IPS-18c (cell line): ENCODE results near the gene AKIRIN1.
"Not testable (repeated sequence)": the region's sequence is repeated elsewhere in the genome, so short reads cannot be mapped to it uniquely, and the experiment has no call there.

ENCODE experiments used
- H3K4me3 ChIP-seq: 2 replicates; pipeline ENCODE4 v1.7.0; 2013; ENCODE audit warnings: low read depth, mild to moderate bottlenecking, low read length, moderate library complexity; ENCODE audit not compliant: insufficient read depth
- H3K9me3 ChIP-seq: one replicate; pipeline ENCODE4 v1.6.1; 2013; ENCODE audit warnings: mild to moderate bottlenecking, low read length, moderate library complexity; ENCODE audit not compliant: control insufficient read depth, insufficient read depth

The AKIRIN1 gene

DNA sequence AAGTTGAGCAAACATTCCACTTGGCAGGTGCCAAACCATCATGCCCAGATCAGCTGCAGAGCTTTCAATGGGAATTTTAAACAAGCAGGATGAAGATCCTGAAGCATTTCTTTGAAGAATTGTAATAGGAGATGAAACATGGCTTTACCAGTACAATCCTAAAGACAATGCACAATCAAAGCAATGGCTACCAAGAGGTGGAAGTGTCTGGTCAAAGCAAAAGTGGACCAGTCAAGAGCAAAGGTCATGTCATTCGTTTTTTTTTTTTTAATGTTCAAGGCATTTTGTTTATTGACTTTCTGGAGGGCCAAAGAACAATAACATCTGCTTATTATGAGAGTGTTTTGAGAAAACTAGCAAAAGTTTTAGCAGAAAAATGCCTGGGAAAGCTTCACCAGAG is 32.1 kb downstream of the AKIRIN1 start:
- Histone ChIP-seq H3K9me3 (no peaks in the 10 kb centered on the region), H3K4me3 (no peak overlapping the region)

GRCh38 chr1:39026051-39026865 is 35.2 kb downstream of the AKIRIN1 start, which contains the start of gene NDUFS5:
Gene NDUFS5, plus strand, starts transcription at chr1:39026350. Its CDS starts 2,375 bp downstream, at chr1:39028725.
- Histone ChIP-seq H3K4me3 (peak within 1 kb of the TSS; percentile 73), H3K9me3 (no peaks in the 10 kb centered on the region)

- H3K4me3 ChIP-seq = peak overlapping the region; percentile 73
- H3K9me3 ChIP-seq = no peaks in the 10 kb centered on the region
Observed at GRCh38 chr1:39026866-39027507, 35.9 kb downstream of the AKIRIN1 start.

GRCh38 chr1:39034114-39034654 is 43.1 kb downstream of the AKIRIN1 start:
- Histone ChIP-seq H3K4me3 (no peak overlapping the region), H3K9me3 (no peaks in the 10 kb centered on the region)

DNA sequence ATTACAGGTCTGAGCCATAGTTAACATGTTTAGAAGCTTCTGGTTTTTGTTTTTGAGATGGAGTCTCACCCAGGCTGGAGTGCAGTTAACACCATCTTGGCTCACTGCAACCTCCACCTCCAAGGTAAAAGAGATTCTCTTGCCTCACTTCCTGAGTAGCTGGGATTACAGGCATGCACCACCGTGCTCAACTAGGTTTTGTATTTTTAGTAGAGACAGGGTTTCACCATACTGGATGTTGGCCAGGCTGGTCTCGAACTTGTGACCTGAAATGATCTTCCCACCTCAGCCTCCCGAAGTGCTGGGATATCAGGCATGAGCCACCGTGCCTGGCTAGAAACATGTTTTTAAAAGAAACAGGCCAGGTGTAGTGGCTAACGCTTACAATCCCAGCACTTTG is 45.6 kb downstream of the AKIRIN1 start:
- H3K9me3 ChIP-seq = no peaks in the 10 kb centered on the region

GRCh38 chr1:39043513-39043912 is 52.4 kb downstream of the AKIRIN1 start:
- Histone ChIP-seq H3K4me3 (no peak overlapping the region), H3K9me3 (no peaks in the 10 kb centered on the region)

More for the DNA sequence above, 45.6 kb downstream of the AKIRIN1 start:
- no peak overlapping the region for H3K4me3 ChIP-seq

GRCh38 chr1:39044762-39045161 is 53.7 kb downstream of the AKIRIN1 start:
- no peaks in the 10 kb centered on the region for H3K9me3 ChIP-seq

DNA sequence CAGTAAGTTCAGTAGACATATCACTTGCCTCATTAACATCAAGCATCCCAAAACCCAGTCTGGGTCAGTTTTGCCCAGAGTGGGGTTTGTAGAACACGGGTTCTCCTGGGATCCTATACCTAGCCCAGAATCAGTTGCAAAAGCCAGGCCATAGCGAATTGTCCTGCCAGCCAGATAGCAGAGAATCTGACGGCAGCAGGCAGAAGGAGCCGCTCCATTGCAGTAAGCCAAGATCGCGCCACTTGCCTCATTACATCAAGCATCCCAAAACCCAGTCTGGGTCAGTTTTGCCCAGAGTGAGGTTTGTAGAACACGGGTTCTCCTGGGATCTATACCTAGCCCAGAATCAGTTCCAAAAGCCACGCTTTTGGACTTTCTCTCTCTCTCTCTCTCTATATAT is 54.2 kb downstream of the AKIRIN1 start:
- no peaks in the 10 kb centered on the region for H3K9me3 ChIP-seq
- H3K4me3 ChIP-seq = no peak overlapping the region

More at GRCh38 chr1:39044762-39045161, 53.7 kb downstream of the AKIRIN1 start:
- no peak overlapping the region for H3K4me3 ChIP-seq

DNA sequence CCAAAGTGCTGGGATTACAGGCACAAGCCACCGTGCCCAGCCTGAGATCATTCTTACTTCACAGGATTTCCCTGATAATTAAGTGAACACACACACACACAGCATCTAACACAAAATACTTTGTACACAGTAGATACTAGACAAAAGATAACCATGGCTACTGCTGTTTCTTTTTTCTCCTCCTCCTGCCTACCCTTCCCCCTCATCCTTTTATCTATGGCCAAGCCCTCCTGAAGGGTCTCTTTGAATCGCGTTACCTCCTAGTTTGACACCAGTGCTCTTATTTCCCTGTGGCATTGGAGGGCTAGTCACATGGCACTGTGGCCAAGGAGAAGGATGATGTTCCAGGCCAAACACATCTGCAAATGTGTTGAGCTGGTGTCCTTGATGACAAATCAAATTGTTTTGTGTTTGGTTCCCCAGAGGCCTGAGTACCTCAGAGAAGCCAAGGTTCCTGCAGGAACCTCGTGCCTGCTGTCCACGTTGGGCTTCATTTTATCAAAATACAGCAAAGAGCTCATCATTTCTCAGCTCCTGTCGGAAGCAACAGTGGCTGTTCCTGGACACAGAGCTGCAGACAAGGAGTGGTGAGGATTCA is 55.6 kb downstream of the AKIRIN1 start:
- Histone ChIP-seq H3K4me3 (no peak overlapping the region), H3K9me3 (no peaks in the 10 kb centered on the region)

DNA sequence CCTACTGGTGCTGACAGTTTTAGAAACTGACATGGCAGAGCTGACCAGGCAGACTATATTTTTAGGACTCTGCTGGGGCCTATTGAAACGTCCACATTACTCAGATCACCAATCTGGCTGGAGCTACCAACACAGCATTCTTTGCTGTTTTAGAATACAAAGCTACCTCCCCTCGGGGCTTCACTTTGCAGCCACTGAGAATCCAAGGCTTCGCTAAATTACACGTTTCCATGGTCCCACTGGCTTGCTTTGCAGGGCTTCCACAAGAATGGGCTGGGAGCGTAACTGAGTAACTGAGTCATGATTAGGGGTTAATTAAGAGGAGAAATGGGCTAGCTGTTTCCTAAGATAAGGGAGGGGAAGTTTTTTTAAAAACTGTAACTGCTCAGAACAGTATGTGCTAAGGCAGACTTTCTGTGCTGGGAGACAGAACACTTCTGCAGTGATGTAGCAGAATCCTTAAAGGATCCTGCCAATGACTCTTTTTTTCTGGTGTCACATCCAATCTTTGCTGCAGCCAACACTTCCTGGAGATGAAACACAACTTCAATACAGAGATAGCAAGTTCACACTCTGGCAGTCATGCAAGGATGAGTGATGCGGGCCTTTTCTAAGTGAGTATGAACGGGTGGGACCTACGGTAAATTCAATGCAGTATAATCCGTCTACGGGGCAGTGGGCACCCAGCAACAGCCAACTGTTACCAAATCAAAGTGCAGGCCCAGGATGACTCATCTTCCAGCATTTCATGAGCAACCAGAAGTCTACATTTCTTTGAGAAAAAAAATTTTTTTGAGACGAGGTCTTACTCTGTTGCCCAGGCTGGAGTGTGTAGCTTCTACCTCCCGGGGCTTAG is 56.5 kb downstream of the AKIRIN1 start:
- H3K9me3 ChIP-seq = no peaks in the 10 kb centered on the region
- no peak overlapping the region for H3K4me3 ChIP-seq

- H3K9me3 ChIP-seq = no peaks in the 10 kb centered on the region
- no peak overlapping the region for H3K4me3 ChIP-seq
Observed at GRCh38 chr1:39048745-39049370, 57.8 kb downstream of the AKIRIN1 start.

DNA sequence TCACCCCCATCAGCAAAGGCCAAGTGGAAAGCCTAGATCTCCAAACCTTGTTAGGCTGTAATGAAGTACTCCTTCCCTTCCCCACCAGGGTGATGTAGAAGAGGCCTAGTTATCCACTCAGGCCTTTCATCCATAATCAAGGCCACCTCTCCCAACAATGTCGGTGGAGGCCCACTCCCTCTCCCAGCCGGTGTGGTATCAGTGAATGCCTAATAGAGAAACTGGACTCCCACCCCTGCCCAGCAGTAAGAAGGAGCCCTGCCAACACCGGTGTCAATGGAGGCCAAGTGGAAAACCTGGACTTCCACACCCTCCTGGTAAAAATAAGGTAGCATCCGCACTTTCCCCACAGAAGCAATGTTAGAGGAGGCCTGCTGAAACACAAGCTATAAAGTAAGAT is 58.9 kb downstream of the AKIRIN1 start:
- Histone ChIP-seq H3K9me3 (no peaks in the 10 kb centered on the region), H3K4me3 (no peak overlapping the region)

- not testable (repeated sequence) for H3K9me3 ChIP-seq, H3K4me3 ChIP-seq
Observed at GRCh38 chr1:39051193-39051850, 60.2 kb downstream of the AKIRIN1 start.

DNA sequence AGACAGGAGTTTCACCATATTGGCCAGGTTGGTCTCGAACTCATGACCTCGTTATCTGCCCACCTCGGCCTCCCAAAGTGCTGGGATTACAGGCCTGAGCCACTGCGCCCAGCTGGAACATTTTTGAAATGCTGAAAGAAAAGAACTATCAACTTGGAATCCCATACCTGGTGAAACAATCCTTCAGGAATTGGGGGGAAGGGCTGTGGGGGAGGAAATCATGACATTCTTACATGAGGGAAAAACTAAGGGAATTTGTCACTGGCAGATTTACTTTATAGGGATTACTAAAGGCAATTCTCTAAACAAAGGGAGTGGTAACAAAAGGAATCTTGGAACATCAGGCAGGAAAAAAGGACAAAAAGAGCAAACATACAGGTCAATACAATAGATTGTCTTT is 60.9 kb downstream of the AKIRIN1 start:
- Histone ChIP-seq H3K4me3 (no peak overlapping the region), H3K9me3 (no peaks in the 10 kb centered on the region)

DNA sequence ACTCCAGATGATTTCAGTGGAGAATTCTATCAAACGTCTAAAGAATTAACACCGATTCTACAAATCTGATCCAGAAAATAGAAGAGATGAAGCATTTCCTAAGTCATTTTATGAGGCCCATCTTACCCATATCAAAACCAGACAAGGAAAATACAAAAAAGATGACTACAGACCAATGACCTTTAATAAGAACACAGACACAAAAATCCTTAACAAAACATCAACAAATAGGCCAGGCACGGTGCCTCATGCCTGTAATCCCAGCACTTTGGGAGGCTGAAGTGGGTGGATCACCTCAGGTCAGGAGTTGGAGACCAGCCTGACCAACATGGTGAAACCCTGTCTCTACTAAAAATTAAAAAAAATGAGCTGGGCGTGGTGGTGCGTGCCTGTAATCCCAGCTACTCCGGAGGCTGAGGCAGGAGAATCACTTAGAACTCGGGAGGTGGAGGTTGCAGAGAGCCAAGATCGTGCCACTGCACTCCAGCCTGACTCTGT is 64.2 kb downstream of the AKIRIN1 start:
- not testable (repeated sequence) for H3K9me3 ChIP-seq

More for the DNA sequence above, 64.2 kb downstream of the AKIRIN1 start:
- H3K4me3 ChIP-seq = not testable (repeated sequence)
